Panc1 (cell line): Measurements from ENCODE around the gene EFTUD2.

Experiments used
- POLR2AphosphoS5 ChIP-seq: IDR thresholded peaks from 2 replicates; pipeline ENCODE4 v1.6.1; 2012; ENCODE audit warnings: mild to moderate bottlenecking, low read depth, low read length, moderate library complexity
- REST ChIP-seq, 2 experiments: IDR thresholded peaks; 2 replicates each; pipeline ENCODE4 v1.6.1; 2011 to 2012; ENCODE audit warnings: low read depth in 2 of 2, control low read depth in 1 of 2, low read length in 1 of 2, mild to moderate bottlenecking in 1 of 2, moderate library complexity in 1 of 2; ENCODE audit not compliant: insufficient read depth in 1 of 2
- TCF7L2 ChIP-seq: IDR thresholded peaks from 2 replicates; pipeline ENCODE4 v1.6.1; 2011; ENCODE audit warnings: mild to moderate bottlenecking, low read depth, low read length, inconsistent platforms
- TF ChIP-seq, protein P1 (sequence below): fragments of 450-650 bp; IDR thresholded peaks from 2 replicates; pipeline ENCODE4 v1.5.1; 2017; ENCODE audit warnings: mild to moderate bottlenecking

DNA sequence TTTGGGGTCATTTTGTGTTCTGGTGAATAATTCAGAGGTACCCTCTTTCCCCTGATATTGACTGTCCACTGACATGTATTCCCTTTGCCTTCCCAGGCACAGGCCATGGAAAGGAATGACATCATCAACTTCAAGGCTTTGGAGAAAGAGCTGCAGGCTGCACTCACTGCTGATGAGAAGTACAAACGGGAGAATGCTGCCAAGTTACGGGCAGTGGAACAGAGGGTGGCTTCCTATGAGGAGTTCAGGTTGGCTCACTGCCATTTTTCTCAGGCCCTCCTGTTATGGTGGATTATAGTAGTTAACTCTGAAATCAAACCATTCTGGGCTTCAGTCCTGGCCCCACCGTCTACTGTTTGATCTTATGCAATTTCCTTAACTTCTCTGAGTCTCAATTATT, 1.6 kb upstream of the EFTUD2 start:
- TF ChIP-seq, protein P1, sequence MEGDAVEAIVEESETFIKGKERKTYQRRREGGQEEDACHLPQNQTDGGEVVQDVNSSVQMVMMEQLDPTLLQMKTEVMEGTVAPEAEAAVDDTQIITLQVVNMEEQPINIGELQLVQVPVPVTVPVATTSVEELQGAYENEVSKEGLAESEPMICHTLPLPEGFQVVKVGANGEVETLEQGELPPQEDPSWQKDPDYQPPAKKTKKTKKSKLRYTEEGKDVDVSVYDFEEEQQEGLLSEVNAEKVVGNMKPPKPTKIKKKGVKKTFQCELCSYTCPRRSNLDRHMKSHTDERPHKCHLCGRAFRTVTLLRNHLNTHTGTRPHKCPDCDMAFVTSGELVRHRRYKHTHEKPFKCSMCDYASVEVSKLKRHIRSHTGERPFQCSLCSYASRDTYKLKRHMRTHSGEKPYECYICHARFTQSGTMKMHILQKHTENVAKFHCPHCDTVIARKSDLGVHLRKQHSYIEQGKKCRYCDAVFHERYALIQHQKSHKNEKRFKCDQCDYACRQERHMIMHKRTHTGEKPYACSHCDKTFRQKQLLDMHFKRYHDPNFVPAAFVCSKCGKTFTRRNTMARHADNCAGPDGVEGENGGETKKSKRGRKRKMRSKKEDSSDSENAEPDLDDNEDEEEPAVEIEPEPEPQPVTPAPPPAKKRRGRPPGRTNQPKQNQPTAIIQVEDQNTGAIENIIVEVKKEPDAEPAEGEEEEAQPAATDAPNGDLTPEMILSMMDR, result no peak
- no peak for TF ChIP-seq TCF7L2
- TF ChIP-seq POLR2AphosphoS5, result no peak
- TF ChIP-seq REST (IDR thresholded peaks at IDR 0.05; ENCODE audit: insufficient read depth in 1 of 2, low read depth in 2 of 2, low read length in 1 of 2), result no peak
